ENCODE measurements around the gene FAF1.

The FAF1 gene

DNA sequence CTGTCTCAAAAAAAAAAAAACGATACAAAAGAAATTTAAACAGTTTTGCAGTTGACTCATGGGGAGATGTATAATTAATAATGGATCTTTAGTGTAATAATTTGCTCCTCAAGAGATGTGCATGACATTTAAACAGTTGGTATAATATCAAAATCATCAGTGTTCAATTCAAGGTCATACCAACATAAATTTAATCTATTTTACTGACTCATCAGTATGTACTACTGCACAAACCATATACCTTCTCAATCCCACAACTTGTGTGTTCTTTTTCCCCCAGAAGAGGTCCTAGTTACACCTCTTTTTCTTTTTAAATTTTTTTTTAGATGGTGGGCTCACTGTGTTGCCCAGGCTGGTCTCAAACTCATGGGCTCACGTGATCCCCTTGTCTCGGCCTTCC, 33.6 kb upstream of the FAF1 start:
- H3K36me3 ChIP-seq (ENCODE audit: control insufficient read depth in 2 of 2, insufficient read depth in 2 of 2, low read length in 2 of 2), result no peaks in the 10 kb centered on the region
- H3K9me3 ChIP-seq (ENCODE audit: control insufficient read depth in 2 of 2, low read length in 2 of 2), result no peaks in the 10 kb centered on the region
- H3K27me3 ChIP-seq (ENCODE audit: control insufficient read depth in 2 of 2, insufficient read depth in 2 of 2, low read length in 2 of 2), result no peaks in the 10 kb centered on the region
- no peak overlapping the region for H3K27ac ChIP-seq (ENCODE audit: low read depth in 2 of 2, low read length in 2 of 2)
- H3K9ac ChIP-seq (ENCODE audit: low read depth in 1 of 2, low read length in 2 of 2), result no peak overlapping the region
- no peak overlapping the region for H3K4me3 ChIP-seq (ENCODE audit: low read length in 2 of 2)
- H3K4me1 ChIP-seq (ENCODE audit: control insufficient read depth in 2 of 2, insufficient read depth in 2 of 2, low read length in 2 of 2), result no peaks in the 10 kb centered on the region

DNA sequence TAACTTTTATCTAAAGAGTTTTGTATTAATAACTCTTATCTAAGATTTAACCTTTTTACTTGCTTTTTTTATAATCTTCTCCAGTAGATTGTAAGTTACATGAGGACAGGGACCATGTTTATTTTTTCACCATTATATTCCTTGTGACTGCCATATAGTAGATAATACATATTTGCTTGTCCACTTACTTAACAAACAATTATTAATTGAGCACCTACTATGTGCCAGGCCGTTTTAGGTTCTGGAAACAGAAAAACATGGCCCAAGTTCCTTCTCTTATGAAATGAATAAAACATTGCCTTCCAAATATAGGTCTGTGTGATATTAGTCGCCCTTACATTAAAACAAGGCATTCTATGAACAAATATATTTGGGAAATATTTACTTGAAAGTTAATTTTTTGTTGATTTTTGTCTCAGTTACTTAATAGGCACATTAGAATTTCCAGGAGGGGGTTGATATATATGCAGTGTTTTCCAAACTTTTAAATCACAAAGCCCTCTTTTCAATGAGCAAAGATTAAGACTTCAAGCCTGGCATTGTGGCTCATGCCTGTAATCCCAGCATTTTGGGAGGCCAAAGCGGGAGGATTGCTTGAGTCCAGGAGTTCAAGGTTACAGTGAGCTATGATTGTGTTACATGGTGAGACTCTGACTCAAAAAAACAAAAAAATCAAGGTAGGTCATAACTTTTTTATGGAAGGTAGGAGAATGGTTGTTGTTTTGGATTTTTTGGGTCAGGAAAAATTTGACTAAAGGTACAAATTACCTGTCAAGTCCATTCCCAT, 32.7 kb upstream of the FAF1 start:
- Histone ChIP-seq H3K36me3 (ENCODE audit: control insufficient read depth in 2 of 2, insufficient read depth in 2 of 2, low read length in 2 of 2) (no peaks in the 10 kb centered on the region), H3K9me3 (ENCODE audit: control insufficient read depth in 2 of 2, low read length in 2 of 2) (no peaks in the 10 kb centered on the region), H3K9ac (ENCODE audit: low read depth in 1 of 2, low read length in 2 of 2) (no peak overlapping the region), H3K4me1 (ENCODE audit: control insufficient read depth in 2 of 2, insufficient read depth in 2 of 2, low read length in 2 of 2) (no peaks in the 10 kb centered on the region), H3K27ac (ENCODE audit: low read depth in 2 of 2, low read length in 2 of 2) (no peak overlapping the region), H3K4me3 (ENCODE audit: low read length in 2 of 2) (no peak overlapping the region), H3K27me3 (ENCODE audit: control insufficient read depth in 2 of 2, insufficient read depth in 2 of 2, low read length in 2 of 2) (no peaks in the 10 kb centered on the region)

DNA sequence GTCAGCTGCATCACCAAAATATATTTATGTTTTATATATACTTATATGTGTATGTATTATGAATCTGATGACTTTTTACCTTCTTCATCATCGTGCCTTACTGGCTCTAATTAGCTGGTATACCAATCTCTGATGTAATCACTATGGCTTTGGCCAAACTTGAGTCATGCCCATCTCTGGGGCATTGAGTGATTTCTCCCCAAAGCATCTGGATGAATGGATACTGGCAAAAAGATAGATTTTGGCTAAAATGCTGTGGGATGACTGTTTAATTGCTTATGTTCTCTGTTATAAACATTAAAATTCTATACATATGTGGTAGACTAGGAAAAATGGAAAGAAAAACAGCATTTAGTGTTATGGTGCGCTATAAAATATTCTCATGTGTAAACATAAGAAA, 29.6 kb upstream of the FAF1 start:
- H3K36me3 ChIP-seq (ENCODE audit: control insufficient read depth in 2 of 2, insufficient read depth in 2 of 2, low read length in 2 of 2), result no peaks in the 10 kb centered on the region
- H3K27ac ChIP-seq (ENCODE audit: low read depth in 2 of 2, low read length in 2 of 2), result no peak overlapping the region
- no peak overlapping the region for H3K4me3 ChIP-seq (ENCODE audit: low read length in 2 of 2)
- H3K9me3 ChIP-seq (ENCODE audit: control insufficient read depth in 2 of 2, low read length in 2 of 2), result no peaks in the 10 kb centered on the region
- no peak overlapping the region for H3K9ac ChIP-seq (ENCODE audit: low read depth in 1 of 2, low read length in 2 of 2)
- no peaks in the 10 kb centered on the region for H3K4me1 ChIP-seq (ENCODE audit: control insufficient read depth in 2 of 2, insufficient read depth in 2 of 2, low read length in 2 of 2)
- no peaks in the 10 kb centered on the region for H3K27me3 ChIP-seq (ENCODE audit: control insufficient read depth in 2 of 2, insufficient read depth in 2 of 2, low read length in 2 of 2)

- no peak overlapping the region for H3K9ac ChIP-seq (ENCODE audit: low read depth in 1 of 2, low read length in 2 of 2)
- H3K9me3 ChIP-seq (ENCODE audit: control insufficient read depth in 2 of 2, low read length in 2 of 2), result no peaks in the 10 kb centered on the region
- H3K27me3 ChIP-seq (ENCODE audit: control insufficient read depth in 2 of 2, insufficient read depth in 2 of 2, low read length in 2 of 2), result no peaks in the 10 kb centered on the region
- no peak overlapping the region for H3K27ac ChIP-seq (ENCODE audit: low read depth in 2 of 2, low read length in 2 of 2)
- H3K4me3 ChIP-seq (ENCODE audit: low read length in 2 of 2), result no peak overlapping the region
- H3K4me1 ChIP-seq (ENCODE audit: control insufficient read depth in 2 of 2, insufficient read depth in 2 of 2, low read length in 2 of 2), result no peaks in the 10 kb centered on the region
- no peaks in the 10 kb centered on the region for H3K36me3 ChIP-seq (ENCODE audit: control insufficient read depth in 2 of 2, insufficient read depth in 2 of 2, low read length in 2 of 2)
Measured at GRCh38 chr1:50986653-50987052, 26.6 kb upstream of the FAF1 start.

DNA sequence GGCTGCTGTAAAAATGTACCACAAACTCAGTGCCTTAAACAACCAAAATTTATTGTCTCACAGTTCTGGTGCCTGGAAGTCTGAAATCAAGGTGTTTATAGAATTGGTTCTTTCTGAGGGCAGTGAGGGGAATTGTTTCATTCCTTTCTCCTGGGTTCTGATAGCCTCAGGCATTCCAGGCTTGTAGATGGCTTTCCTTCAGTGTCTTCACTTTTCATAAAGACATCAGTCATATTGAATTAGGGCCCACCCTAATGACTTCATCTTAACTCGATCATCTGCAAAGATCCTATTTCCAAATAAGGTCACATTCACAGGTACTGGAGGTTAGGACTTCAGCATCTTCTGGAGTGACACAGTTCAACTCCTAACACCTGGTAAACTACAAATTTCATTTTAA, 25.0 kb upstream of the FAF1 start:
- H3K27me3 ChIP-seq (ENCODE audit: control insufficient read depth in 2 of 2, insufficient read depth in 2 of 2, low read length in 2 of 2), result no peaks in the 10 kb centered on the region
- no peaks in the 10 kb centered on the region for H3K36me3 ChIP-seq (ENCODE audit: control insufficient read depth in 2 of 2, insufficient read depth in 2 of 2, low read length in 2 of 2)
- H3K9ac ChIP-seq (ENCODE audit: low read depth in 1 of 2, low read length in 2 of 2), result no peak overlapping the region
- no peak overlapping the region for H3K4me3 ChIP-seq (ENCODE audit: low read length in 2 of 2)
- H3K27ac ChIP-seq (ENCODE audit: low read depth in 2 of 2, low read length in 2 of 2), result no peak overlapping the region
- no peaks in the 10 kb centered on the region for H3K4me1 ChIP-seq (ENCODE audit: control insufficient read depth in 2 of 2, insufficient read depth in 2 of 2, low read length in 2 of 2)
- H3K9me3 ChIP-seq (ENCODE audit: control insufficient read depth in 2 of 2, low read length in 2 of 2), result no peaks in the 10 kb centered on the region

- H3K27ac ChIP-seq (ENCODE audit: low read depth in 2 of 2, low read length in 2 of 2), result no peak overlapping the region
- H3K9ac ChIP-seq (ENCODE audit: low read depth in 1 of 2, low read length in 2 of 2), result no peak overlapping the region
- no peak overlapping the region for H3K4me3 ChIP-seq (ENCODE audit: low read length in 2 of 2)
- H3K27me3 ChIP-seq (ENCODE audit: control insufficient read depth in 2 of 2, insufficient read depth in 2 of 2, low read length in 2 of 2), result no peaks in the 10 kb centered on the region
- no peaks in the 10 kb centered on the region for H3K9me3 ChIP-seq (ENCODE audit: control insufficient read depth in 2 of 2, low read length in 2 of 2)
- H3K36me3 ChIP-seq (ENCODE audit: control insufficient read depth in 2 of 2, insufficient read depth in 2 of 2, low read length in 2 of 2), result no peaks in the 10 kb centered on the region
- H3K4me1 ChIP-seq (ENCODE audit: control insufficient read depth in 2 of 2, insufficient read depth in 2 of 2, low read length in 2 of 2), result peaks cover 3 to 4% of the 10 kb centered on the region in 2 donors
Measured at GRCh38 chr1:50983219-50983802, 23.2 kb upstream of the FAF1 start.

GRCh38 chr1:50982611-50983010, 22.5 kb upstream of the FAF1 start:
- Histone ChIP-seq H3K27me3 (ENCODE audit: control insufficient read depth in 2 of 2, insufficient read depth in 2 of 2, low read length in 2 of 2) (no peaks in the 10 kb centered on the region), H3K36me3 (ENCODE audit: control insufficient read depth in 2 of 2, insufficient read depth in 2 of 2, low read length in 2 of 2) (no peaks in the 10 kb centered on the region), H3K9me3 (ENCODE audit: control insufficient read depth in 2 of 2, low read length in 2 of 2) (no peaks in the 10 kb centered on the region), H3K4me3 (ENCODE audit: low read length in 2 of 2) (no peak overlapping the region), H3K4me1 (ENCODE audit: control insufficient read depth in 2 of 2, insufficient read depth in 2 of 2, low read length in 2 of 2) (peaks cover 3 to 4% of the 10 kb centered on the region in 2 donors), H3K27ac (ENCODE audit: low read depth in 2 of 2, low read length in 2 of 2) (no peak overlapping the region), H3K9ac (ENCODE audit: low read depth in 1 of 2, low read length in 2 of 2) (no peak overlapping the region)

DNA sequence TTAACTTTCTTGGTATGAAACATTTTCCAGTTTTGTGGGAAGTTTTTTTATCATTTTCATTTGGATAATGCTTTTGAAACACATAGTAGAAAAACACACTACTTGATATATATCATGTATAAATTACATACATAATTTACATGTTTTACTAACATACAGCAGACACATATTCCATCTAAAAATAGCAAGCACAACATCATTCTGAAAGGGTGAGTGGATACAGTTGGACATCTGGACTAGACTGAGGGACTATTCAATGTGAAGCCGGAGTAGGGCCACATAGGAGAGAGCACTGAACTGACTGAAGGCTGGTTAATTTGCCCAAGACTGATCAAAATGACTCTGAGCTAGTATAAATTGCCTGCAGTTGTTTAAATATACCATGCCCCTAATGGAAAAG, 21.7 kb upstream of the FAF1 start:
- H3K9ac ChIP-seq (ENCODE audit: low read depth in 1 of 2, low read length in 2 of 2), result no peak overlapping the region
- no peak overlapping the region for H3K4me3 ChIP-seq (ENCODE audit: low read length in 2 of 2)

DNA sequence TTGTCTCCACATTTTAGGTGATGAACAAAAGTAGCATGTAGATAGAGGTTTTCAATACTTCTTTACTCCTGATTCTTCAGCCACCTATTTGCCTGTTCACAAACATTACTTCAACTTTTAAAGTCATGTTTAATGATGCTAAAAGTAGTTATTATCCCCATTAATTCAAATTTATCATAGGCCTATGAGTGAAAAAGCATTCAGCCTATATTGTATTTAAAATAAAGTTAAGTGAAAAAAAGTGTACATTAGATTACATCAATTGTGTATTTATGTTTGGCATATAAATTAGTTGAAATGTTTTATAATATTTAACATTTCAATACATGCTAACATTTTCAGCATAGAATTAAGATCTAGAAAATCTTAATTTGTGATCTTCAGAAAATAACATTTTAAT, 20.4 kb upstream of the FAF1 start:
- Histone ChIP-seq H3K36me3 (ENCODE audit: control insufficient read depth in 2 of 2, insufficient read depth in 2 of 2, low read length in 2 of 2) (no peaks in the 10 kb centered on the region), H3K9me3 (ENCODE audit: control insufficient read depth in 2 of 2, low read length in 2 of 2) (no peaks in the 10 kb centered on the region), H3K27ac (ENCODE audit: low read depth in 2 of 2, low read length in 2 of 2) (no peak overlapping the region), H3K9ac (ENCODE audit: low read depth in 1 of 2, low read length in 2 of 2) (no peak overlapping the region), H3K4me3 (ENCODE audit: low read length in 2 of 2) (no peak overlapping the region), H3K27me3 (ENCODE audit: control insufficient read depth in 2 of 2, insufficient read depth in 2 of 2, low read length in 2 of 2) (no peaks in the 10 kb centered on the region), H3K4me1 (ENCODE audit: control insufficient read depth in 2 of 2, insufficient read depth in 2 of 2, low read length in 2 of 2) (peaks cover 4 to 5% of the 10 kb centered on the region in 2 donors)

More for the DNA sequence above, 21.7 kb upstream of the FAF1 start:
- Histone ChIP-seq H3K36me3 (ENCODE audit: control insufficient read depth in 2 of 2, insufficient read depth in 2 of 2, low read length in 2 of 2) (no peaks in the 10 kb centered on the region), H3K4me1 (ENCODE audit: control insufficient read depth in 2 of 2, insufficient read depth in 2 of 2, low read length in 2 of 2) (peaks cover 3 to 4% of the 10 kb centered on the region in 2 donors), H3K27me3 (ENCODE audit: control insufficient read depth in 2 of 2, insufficient read depth in 2 of 2, low read length in 2 of 2) (no peaks in the 10 kb centered on the region), H3K27ac (ENCODE audit: low read depth in 2 of 2, low read length in 2 of 2) (no peak overlapping the region), H3K9me3 (ENCODE audit: control insufficient read depth in 2 of 2, low read length in 2 of 2) (no peaks in the 10 kb centered on the region)

DNA sequence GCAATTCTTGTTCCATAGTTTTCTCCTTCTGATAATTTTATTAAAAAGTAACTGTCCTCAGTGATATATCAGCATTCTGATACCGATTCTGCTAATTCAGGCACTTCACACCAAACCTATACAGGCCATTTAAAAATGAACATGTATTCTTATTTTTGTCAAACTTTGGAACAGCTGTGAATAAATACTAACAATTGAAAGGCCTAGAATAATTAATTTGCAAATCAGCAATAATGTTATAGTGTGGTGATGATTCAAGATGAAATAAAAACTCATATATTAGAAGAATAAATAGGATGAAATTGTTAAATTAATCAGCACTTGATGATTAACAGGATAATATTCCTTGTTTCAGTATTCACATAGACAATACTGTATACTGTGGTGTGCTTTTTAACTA, 19.9 kb upstream of the FAF1 start:
- no peaks in the 10 kb centered on the region for H3K27me3 ChIP-seq (ENCODE audit: control insufficient read depth in 2 of 2, insufficient read depth in 2 of 2, low read length in 2 of 2)
- H3K27ac ChIP-seq (ENCODE audit: low read depth in 2 of 2, low read length in 2 of 2), result no peak overlapping the region
- H3K9ac ChIP-seq (ENCODE audit: low read depth in 1 of 2, low read length in 2 of 2), result no peak overlapping the region
- no peaks in the 10 kb centered on the region for H3K9me3 ChIP-seq (ENCODE audit: control insufficient read depth in 2 of 2, low read length in 2 of 2)
- no peak overlapping the region for H3K4me3 ChIP-seq (ENCODE audit: low read length in 2 of 2)
- H3K4me1 ChIP-seq (ENCODE audit: control insufficient read depth in 2 of 2, insufficient read depth in 2 of 2, low read length in 2 of 2), result peaks cover 4 to 5% of the 10 kb centered on the region in 2 donors
- no peaks in the 10 kb centered on the region for H3K36me3 ChIP-seq (ENCODE audit: control insufficient read depth in 2 of 2, insufficient read depth in 2 of 2, low read length in 2 of 2)
